ENCODE measurements around the gene MED17.
A peak's percentile ranks its signal among the peaks of the same experiment; 100 is the strongest.

The MED17 gene

GRCh38 chr11:93842034-93842433 is 58.0 kb downstream of the MED17 start:
- peaks cover 24% of the 10 kb centered on the region for H3K4me1 ChIP-seq (ENCODE audit: control insufficient read depth, insufficient read depth, low read length)
- H3K4me2 ChIP-seq (ENCODE audit: low read length): peak overlapping the region; percentile 23
- H3K4me3 ChIP-seq (ENCODE audit: low read length): no peak overlapping the region
- H3K9ac ChIP-seq (ENCODE audit: low read depth, low read length): no peak overlapping the region
- H3K36me3 ChIP-seq (ENCODE audit: insufficient read depth, low read length): no peaks in the 10 kb centered on the region
- no peaks in the 10 kb centered on the region for H3K27me3 ChIP-seq (ENCODE audit: control insufficient read depth, insufficient read depth, low read length)
- no peaks in the 10 kb centered on the region for H3K9me3 ChIP-seq (replicated peaks; ENCODE audit: low read length)

GRCh38 chr11:93842461-93842860 is 58.4 kb downstream of the MED17 start:
- Histone ChIP-seq H3K4me2 (ENCODE audit: low read length) (peak overlapping the region; percentile 23), H3K27me3 (ENCODE audit: control insufficient read depth, insufficient read depth, low read length) (no peaks in the 10 kb centered on the region), H3K4me3 (ENCODE audit: low read length) (no peak overlapping the region), H3K9ac (ENCODE audit: low read depth, low read length) (no peak overlapping the region), H3K4me1 (ENCODE audit: control insufficient read depth, insufficient read depth, low read length) (peaks cover 24% of the 10 kb centered on the region), H3K9me3 (replicated peaks; ENCODE audit: low read length) (no peaks in the 10 kb centered on the region), H3K36me3 (ENCODE audit: insufficient read depth, low read length) (no peaks in the 10 kb centered on the region)

DNA sequence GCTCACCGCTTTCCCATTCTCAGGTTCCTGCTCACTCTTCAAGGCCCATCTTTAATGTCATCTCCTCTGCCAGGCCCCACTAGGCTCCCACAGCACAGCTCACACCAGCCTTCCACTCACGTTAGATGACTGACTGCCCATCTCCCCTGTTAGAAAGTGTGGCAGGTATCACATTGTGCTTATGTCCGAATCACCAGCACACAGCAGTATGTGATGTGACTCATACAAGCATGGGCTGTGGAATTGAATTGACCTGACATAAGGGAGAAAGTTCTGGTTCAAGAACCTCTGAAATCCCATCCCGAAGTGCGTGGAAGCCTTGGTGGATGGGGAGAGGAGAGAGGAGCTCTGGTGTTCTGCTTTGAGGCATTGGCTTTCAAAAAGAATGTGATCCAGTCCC is 59.8 kb downstream of the MED17 start:
- Histone ChIP-seq H3K4me1 (ENCODE audit: control insufficient read depth, insufficient read depth, low read length) (peaks cover 24% of the 10 kb centered on the region), H3K9ac (ENCODE audit: low read depth, low read length) (no peak overlapping the region), H3K27me3 (ENCODE audit: control insufficient read depth, insufficient read depth, low read length) (no peaks in the 10 kb centered on the region), H3K9me3 (replicated peaks; ENCODE audit: low read length) (no peaks in the 10 kb centered on the region), H3K4me2 (ENCODE audit: low read length) (no peak overlapping the region), H3K36me3 (ENCODE audit: insufficient read depth, low read length) (no peaks in the 10 kb centered on the region), H3K4me3 (ENCODE audit: low read length) (no peak overlapping the region)

- no peak overlapping the region for H3K4me3 ChIP-seq (ENCODE audit: low read length)
These were observed 60.5 kb downstream of the MED17 start for GRCh38 chr11:93844568-93844967.

GRCh38 chr11:93845181-93846092 is 61.4 kb downstream of the MED17 start:
- no peaks in the 10 kb centered on the region for H3K9me3 ChIP-seq (replicated peaks; ENCODE audit: low read length)
- H3K9ac ChIP-seq (ENCODE audit: low read depth, low read length): no peak overlapping the region
- no peak overlapping the region for H3K4me2 ChIP-seq (ENCODE audit: low read length)
- H3K4me3 ChIP-seq (ENCODE audit: low read length): no peak overlapping the region
- H3K27me3 ChIP-seq (ENCODE audit: control insufficient read depth, insufficient read depth, low read length): no peaks in the 10 kb centered on the region
- H3K4me1 ChIP-seq (ENCODE audit: control insufficient read depth, insufficient read depth, low read length): peaks cover 32% of the 10 kb centered on the region
- no peaks in the 10 kb centered on the region for H3K36me3 ChIP-seq (ENCODE audit: insufficient read depth, low read length)

More at GRCh38 chr11:93844568-93844967, 60.5 kb downstream of the MED17 start:
- peaks cover 25% of the 10 kb centered on the region for H3K4me1 ChIP-seq (ENCODE audit: control insufficient read depth, insufficient read depth, low read length)
- H3K36me3 ChIP-seq (ENCODE audit: insufficient read depth, low read length): no peaks in the 10 kb centered on the region
- no peaks in the 10 kb centered on the region for H3K9me3 ChIP-seq (replicated peaks; ENCODE audit: low read length)
- H3K27me3 ChIP-seq (ENCODE audit: control insufficient read depth, insufficient read depth, low read length): no peaks in the 10 kb centered on the region
- no peak overlapping the region for H3K4me2 ChIP-seq (ENCODE audit: low read length)
- no peak overlapping the region for H3K9ac ChIP-seq (ENCODE audit: low read depth, low read length)

- Histone ChIP-seq H3K4me1 (ENCODE audit: control insufficient read depth, insufficient read depth, low read length) (peaks cover 32% of the 10 kb centered on the region), H3K36me3 (ENCODE audit: insufficient read depth, low read length) (no peaks in the 10 kb centered on the region), H3K27me3 (ENCODE audit: control insufficient read depth, insufficient read depth, low read length) (no peaks in the 10 kb centered on the region), H3K4me2 (ENCODE audit: low read length) (peak overlapping the region; percentile 34), H3K4me3 (ENCODE audit: low read length) (no peak overlapping the region), H3K9me3 (replicated peaks; ENCODE audit: low read length) (no peaks in the 10 kb centered on the region), H3K9ac (ENCODE audit: low read depth, low read length) (no peak overlapping the region)
These were observed 62.3 kb downstream of the MED17 start for GRCh38 chr11:93846411-93846810.

DNA sequence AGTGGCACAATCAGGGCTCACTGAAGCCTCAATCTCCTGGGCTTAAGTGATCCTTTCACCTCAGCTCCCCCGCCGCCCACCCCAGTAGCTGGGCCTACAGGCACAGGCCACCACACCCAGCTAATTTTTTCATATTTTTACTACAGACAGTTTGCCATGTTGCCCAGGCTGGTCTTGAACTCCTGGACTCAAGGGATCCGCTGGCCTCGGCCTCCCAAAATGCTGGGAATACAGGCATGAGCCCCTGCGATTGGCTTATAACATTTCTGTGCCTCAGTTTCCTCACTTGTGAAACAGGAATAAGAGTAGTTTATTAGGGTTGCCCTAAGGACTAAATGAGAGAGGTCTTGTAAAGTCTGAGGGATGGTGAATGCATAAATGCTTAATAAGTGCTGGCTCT is 65.1 kb downstream of the MED17 start:
- Histone ChIP-seq H3K4me1 (ENCODE audit: control insufficient read depth, insufficient read depth, low read length) (peaks cover 25% of the 10 kb centered on the region), H3K9ac (ENCODE audit: low read depth, low read length) (no peak overlapping the region), H3K4me3 (ENCODE audit: low read length) (no peak overlapping the region), H3K4me2 (ENCODE audit: low read length) (no peak overlapping the region), H3K9me3 (replicated peaks; ENCODE audit: low read length) (no peaks in the 10 kb centered on the region), H3K27me3 (ENCODE audit: control insufficient read depth, insufficient read depth, low read length) (no peaks in the 10 kb centered on the region), H3K36me3 (ENCODE audit: insufficient read depth, low read length) (no peaks in the 10 kb centered on the region)

DNA sequence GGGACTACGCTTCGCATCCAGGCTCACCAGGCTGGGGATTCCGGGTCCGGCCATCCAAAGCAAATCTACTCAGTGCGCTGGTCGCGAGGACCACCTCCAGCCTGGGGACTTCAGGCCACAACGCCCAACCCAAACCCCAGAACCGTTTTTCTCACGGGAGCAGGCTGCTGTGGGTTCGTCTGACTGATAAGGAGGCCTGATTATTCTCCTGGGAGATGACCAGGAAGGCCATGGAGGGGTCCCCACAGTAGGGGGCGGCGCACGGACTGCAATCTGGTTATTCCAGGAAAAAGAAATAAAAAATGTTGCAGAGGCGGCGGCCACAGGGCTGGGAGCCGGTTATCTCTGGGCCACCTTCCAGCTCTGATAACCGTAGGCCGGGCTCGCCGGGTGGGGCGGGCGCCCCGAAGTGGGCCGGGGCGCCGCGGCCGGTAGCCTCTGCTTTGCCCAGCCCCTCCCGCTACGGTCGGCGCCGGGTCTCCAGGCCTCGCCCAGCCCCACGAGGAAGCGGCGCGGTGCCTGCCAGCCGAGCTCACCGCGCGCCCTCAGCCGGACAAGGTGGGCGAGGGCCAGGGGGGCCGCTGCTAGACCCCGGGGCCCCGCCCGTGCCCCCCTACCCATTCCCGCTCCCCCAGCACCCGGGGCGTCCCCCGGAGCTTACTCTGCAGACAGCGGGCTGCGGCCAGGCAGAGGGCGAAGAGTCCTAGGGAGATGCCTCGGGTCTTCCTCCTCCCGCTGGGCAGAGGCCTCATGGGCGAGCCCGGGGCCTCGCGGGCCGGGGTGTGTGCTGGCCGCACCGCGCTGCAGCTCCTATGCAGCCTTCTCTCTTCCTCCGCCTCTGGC is 65.9 kb downstream of the MED17 start:
- H3K9ac ChIP-seq (ENCODE audit: low read depth, low read length): peak overlapping the region; percentile 79
- no peaks in the 10 kb centered on the region for H3K27me3 ChIP-seq (ENCODE audit: control insufficient read depth, insufficient read depth, low read length)
- H3K36me3 ChIP-seq (ENCODE audit: insufficient read depth, low read length): no peaks in the 10 kb centered on the region
- peaks cover 22% of the 10 kb centered on the region for H3K4me1 ChIP-seq (ENCODE audit: control insufficient read depth, insufficient read depth, low read length)
- H3K4me2 ChIP-seq (ENCODE audit: low read length): peak overlapping the region; percentile 84
- H3K4me3 ChIP-seq (ENCODE audit: low read length): peak overlapping the region; percentile 62
- H3K9me3 ChIP-seq (replicated peaks; ENCODE audit: low read length): no peaks in the 10 kb centered on the region

DNA sequence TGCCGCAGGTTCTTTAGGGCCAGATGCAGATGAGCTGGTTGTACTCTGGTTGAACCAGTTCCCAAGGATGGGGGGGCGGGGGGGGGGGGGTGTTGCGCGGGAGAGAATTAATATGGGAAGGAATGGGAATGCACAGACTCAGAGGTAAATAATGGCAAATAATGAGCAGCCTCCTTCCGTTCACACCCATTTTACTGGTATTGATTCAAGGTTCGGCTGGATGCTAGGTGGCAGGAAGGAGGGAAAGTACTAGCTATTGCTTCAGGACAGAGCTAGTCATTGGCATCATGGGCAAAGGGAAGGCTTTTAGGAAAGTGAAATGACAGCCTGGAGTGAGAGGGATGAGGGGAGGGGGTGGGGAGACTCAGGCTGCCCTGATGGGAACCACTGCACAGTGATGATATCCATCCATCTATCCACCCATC is 66.5 kb downstream of the MED17 start, which contains the start of gene VSTM5:
VSTM5 (minus strand) TSS at position 25 of the 425 bp plus-strand sequence. CDS start 116 bp downstream, outside the sequence.
- Histone ChIP-seq H3K4me3 (ENCODE audit: low read length) (peak within 1 kb of the TSS; percentile 62), H3K4me2 (ENCODE audit: low read length) (peak within 1 kb of the TSS; percentile 84), H3K9me3 (replicated peaks; ENCODE audit: low read length) (no peaks in the 10 kb centered on the region), H3K9ac (ENCODE audit: low read depth, low read length) (peak within 1 kb of the TSS; percentile 79), H3K27me3 (ENCODE audit: control insufficient read depth, insufficient read depth, low read length) (no peaks in the 10 kb centered on the region), H3K36me3 (ENCODE audit: insufficient read depth, low read length) (no peaks in the 10 kb centered on the region), H3K4me1 (ENCODE audit: control insufficient read depth, insufficient read depth, low read length) (peaks cover 16% of the 10 kb centered on the region)

GRCh38 chr11:93852242-93852641 is 68.2 kb downstream of the MED17 start:
- H3K27me3 ChIP-seq (ENCODE audit: control insufficient read depth, insufficient read depth, low read length): no peaks in the 10 kb centered on the region
- H3K9ac ChIP-seq (ENCODE audit: low read depth, low read length): no peak overlapping the region
- H3K4me3 ChIP-seq (ENCODE audit: low read length): no peak overlapping the region
- H3K4me1 ChIP-seq (ENCODE audit: control insufficient read depth, insufficient read depth, low read length): peaks cover 8% of the 10 kb centered on the region
- no peak overlapping the region for H3K4me2 ChIP-seq (ENCODE audit: low read length)
- no peaks in the 10 kb centered on the region for H3K36me3 ChIP-seq (ENCODE audit: insufficient read depth, low read length)
- no peaks in the 10 kb centered on the region for H3K9me3 ChIP-seq (replicated peaks; ENCODE audit: low read length)

GRCh38 chr11:93857413-93858120 is 73.5 kb downstream of the MED17 start:
- Histone ChIP-seq H3K27me3 (ENCODE audit: control insufficient read depth, insufficient read depth, low read length) (no peaks in the 10 kb centered on the region), H3K4me2 (ENCODE audit: low read length) (no peak overlapping the region), H3K9ac (ENCODE audit: low read depth, low read length) (no peak overlapping the region), H3K9me3 (replicated peaks; ENCODE audit: low read length) (no peaks in the 10 kb centered on the region), H3K4me3 (ENCODE audit: low read length) (no peak overlapping the region), H3K4me1 (ENCODE audit: control insufficient read depth, insufficient read depth, low read length) (peaks cover 3% of the 10 kb centered on the region), H3K36me3 (ENCODE audit: insufficient read depth, low read length) (no peaks in the 10 kb centered on the region)

Measured in skeletal muscle satellite cell (primary cell).